Memory B cell (primary cell): ENCODE measurements around the gene ENPP7.
A peak's percentile ranks its signal among the peaks of the same experiment; 100 is the strongest.

ENCODE experiments used
- ATAC-seq: fragments of 150-1000 bp; cut with Tn5 transposase; 2 replicates; pipeline ENCODE4 v1.10.0; 2021; ENCODE audit warnings: low read depth, mild to moderate bottlenecking, moderate library complexity
- DNase-seq, 2 donors: peaks; one replicate each; pipeline ENCODE4 v3.0.0; 2022; ENCODE audit warnings: low spot score in 2 of 2
- H3K27ac Mint-ChIP-seq: one replicate; pipeline ENCODE4 v1.8.0; 2022; ENCODE audit warnings: mild to moderate bottlenecking, moderate library complexity, mixed read lengths
- H3K27me3 Mint-ChIP-seq: one replicate; pipeline ENCODE4 v1.8.0; 2022; ENCODE audit warnings: mixed read lengths
- H3K36me3 Mint-ChIP-seq: one replicate; pipeline ENCODE4 v1.8.0; 2022; ENCODE audit warnings: mild to moderate bottlenecking, mixed read lengths
- H3K4me1 Mint-ChIP-seq: one replicate; pipeline ENCODE4 v1.8.0; 2022; ENCODE audit warnings: mixed read lengths
- H3K4me3 Mint-ChIP-seq: one replicate; pipeline ENCODE4 v1.8.0; 2022; ENCODE audit warnings: mild to moderate bottlenecking, moderate library complexity, mixed read lengths
- H3K9me3 Mint-ChIP-seq: one replicate; pipeline ENCODE4 v1.8.0; 2022; ENCODE audit warnings: mixed read lengths

ENPP7 gene

GRCh38 chr17:79788989-79789942, 58.5 kb downstream of the ENPP7 start:
- Mint-ChIP-seq H3K27ac (no peak overlapping the region), H3K4me3 (peak overlapping the region; percentile 34)
- ATAC-seq = no peak

DNA sequence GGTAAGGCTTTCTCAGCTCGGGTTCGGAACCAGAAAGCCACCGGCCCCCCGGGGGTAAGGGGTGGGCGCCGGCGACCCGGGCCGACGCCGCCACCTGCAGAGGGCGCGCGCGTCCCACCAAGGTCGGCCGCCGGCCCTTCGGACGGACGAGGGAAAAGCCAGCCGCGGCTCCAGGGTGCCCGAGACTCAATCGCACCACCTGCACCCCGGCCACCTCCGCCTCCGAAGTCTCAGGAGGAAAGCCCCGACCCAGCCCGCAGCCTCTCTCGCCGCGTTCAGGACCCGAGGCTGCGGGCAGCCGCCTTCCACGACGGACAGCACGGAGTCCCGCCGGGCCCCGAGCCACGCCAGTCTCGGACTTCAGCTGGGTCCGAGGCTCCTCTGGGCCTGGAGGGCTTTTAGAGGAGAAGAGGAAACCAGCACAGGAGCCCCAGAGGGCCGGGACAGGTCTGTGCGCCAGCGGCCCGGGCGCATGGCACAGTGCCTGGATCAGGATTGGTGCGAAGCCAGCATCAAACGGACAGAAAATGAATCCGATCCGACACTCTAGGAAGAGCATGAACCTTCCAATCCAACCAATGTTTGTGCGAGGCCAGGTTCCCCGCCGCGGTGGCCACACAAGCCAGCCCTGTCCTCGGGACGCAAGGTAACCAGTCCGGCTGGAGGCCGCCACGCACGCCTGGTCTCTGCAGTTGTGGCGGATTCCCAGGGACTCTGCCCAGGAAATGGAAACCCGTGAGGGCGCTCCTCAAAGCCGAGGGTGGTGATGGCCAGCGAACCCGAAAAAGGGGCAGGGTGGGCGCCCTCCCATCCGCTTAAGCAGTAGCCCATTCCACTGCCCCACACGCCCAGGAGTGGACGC, 59.4 kb downstream of the ENPP7 start:
- ATAC-seq (peak; percentile 47), DNase-seq (no peak)
- H3K36me3 Mint-ChIP-seq = peaks cover 3% of the 10 kb centered on the region
- peaks cover 2% of the 10 kb centered on the region for H3K4me1 Mint-ChIP-seq
- no peak overlapping the region for H3K27ac Mint-ChIP-seq
- no peaks in the 10 kb centered on the region for H3K9me3 Mint-ChIP-seq
- H3K27me3 Mint-ChIP-seq = peaks cover 26% of the 10 kb centered on the region
- no peak overlapping the region for H3K4me3 Mint-ChIP-seq

More at GRCh38 chr17:79788989-79789942, 58.5 kb downstream of the ENPP7 start:
- Mint-ChIP-seq H3K9me3 (no peaks in the 10 kb centered on the region), H3K27me3 (peaks cover 30% of the 10 kb centered on the region), H3K36me3 (peaks cover 3% of the 10 kb centered on the region), H3K4me1 (peaks cover 2% of the 10 kb centered on the region)
- DNase-seq = no peak

GRCh38 chr17:79790805-79791734, 60.3 kb downstream of the ENPP7 start:
- Mint-ChIP-seq H3K9me3 (no peaks in the 10 kb centered on the region), H3K4me1 (peaks cover 4% of the 10 kb centered on the region), H3K4me3 (no peak overlapping the region), H3K27me3 (peaks cover 24% of the 10 kb centered on the region), H3K27ac (no peak overlapping the region), H3K36me3 (peaks cover 4% of the 10 kb centered on the region)
- DNase-seq (no peak), ATAC-seq (no peak)

DNA sequence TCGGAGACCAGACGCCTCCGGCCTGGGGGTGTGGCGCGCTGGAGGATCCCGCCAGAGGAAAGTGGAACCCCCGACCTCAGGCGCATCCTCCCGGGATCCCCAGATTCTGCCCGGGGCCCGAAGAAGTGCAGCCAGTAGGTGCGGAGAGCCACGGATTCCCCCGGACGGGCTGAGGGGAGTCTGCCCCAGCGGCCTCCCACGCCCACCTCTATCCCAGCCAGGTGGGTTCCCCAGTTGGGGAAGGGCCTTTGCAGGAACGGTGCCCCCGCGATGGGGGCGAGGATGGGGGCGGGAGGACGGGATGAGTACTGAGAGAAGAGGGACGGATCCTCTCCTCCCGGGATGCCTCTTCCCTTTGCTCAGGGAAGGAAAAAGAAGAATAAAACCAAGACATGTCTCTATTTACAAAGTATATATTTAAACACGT, 61.0 kb downstream of the ENPP7 start:
- ATAC-seq = no peak
- DNase-seq = no peak
- Mint-ChIP-seq H3K9me3 (no peaks in the 10 kb centered on the region), H3K4me1 (peaks cover 8% of the 10 kb centered on the region), H3K27ac (peak overlapping the region; percentile 31), H3K4me3 (no peak overlapping the region), H3K27me3 (peaks cover 19% of the 10 kb centered on the region), H3K36me3 (peaks cover 4% of the 10 kb centered on the region)
